GM12874 (cell line): ENCODE results near the gene LAMB4.

Experiments used
- TF ChIP-seq, protein P1 (sequence below): IDR thresholded peaks from 2 replicates; pipeline ENCODE4 v1.5.1; 2011; ENCODE audit warnings: low read depth, mild to moderate bottlenecking, control low read depth, low read length, moderate library complexity; ENCODE audit not compliant: insufficient read depth

LAMB4 gene

GRCh38 chr7:108046952-108047506 is 83.1 kb downstream of the LAMB4 start:
- TF ChIP-seq, protein P1, sequence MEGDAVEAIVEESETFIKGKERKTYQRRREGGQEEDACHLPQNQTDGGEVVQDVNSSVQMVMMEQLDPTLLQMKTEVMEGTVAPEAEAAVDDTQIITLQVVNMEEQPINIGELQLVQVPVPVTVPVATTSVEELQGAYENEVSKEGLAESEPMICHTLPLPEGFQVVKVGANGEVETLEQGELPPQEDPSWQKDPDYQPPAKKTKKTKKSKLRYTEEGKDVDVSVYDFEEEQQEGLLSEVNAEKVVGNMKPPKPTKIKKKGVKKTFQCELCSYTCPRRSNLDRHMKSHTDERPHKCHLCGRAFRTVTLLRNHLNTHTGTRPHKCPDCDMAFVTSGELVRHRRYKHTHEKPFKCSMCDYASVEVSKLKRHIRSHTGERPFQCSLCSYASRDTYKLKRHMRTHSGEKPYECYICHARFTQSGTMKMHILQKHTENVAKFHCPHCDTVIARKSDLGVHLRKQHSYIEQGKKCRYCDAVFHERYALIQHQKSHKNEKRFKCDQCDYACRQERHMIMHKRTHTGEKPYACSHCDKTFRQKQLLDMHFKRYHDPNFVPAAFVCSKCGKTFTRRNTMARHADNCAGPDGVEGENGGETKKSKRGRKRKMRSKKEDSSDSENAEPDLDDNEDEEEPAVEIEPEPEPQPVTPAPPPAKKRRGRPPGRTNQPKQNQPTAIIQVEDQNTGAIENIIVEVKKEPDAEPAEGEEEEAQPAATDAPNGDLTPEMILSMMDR, result no peak

DNA sequence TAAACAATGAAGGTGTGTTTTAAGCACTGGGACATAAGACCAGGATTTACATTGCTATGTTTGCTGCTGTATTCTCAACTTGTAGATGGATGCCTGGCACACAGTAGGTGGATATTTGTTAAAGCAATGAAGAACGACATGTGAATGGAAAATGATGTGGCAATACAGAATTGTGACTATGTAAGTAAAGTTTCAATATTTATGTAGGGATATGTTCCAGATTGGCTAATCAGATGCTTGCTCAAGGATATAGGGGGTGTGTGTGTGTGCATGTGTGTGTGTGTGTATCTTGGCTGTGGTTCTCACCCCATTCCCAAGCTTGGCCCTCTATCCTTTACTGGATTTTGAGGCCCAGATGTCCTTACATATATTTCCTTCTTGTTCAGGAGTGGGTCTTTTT is 84.5 kb downstream of the LAMB4 start:
- TF ChIP-seq, protein P1, result no peak

DNA sequence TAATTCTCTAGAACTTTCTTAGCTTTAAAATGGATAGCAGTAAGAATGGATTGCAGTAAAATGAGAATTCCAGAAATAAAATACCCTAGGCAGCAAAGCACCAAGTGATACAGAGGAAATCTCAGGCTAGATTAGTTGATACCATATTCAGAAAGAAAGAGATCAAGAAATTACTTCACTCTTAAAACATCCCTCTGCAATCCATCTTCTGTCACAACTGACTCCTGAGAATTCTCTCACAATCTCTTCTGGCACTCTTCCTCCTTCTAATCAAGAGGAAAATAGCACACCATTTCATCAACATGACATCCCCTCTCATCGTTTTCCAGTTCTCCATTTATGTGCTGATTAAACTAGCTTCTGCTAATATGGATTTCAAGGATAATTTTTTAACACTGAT is 85.0 kb downstream of the LAMB4 start:
- TF ChIP-seq, protein P1, result no peak

GRCh38 chr7:108044345-108044744 is 85.8 kb downstream of the LAMB4 start:
- TF ChIP-seq, protein P1, result no peak

GRCh38 chr7:108038986-108039385 is 91.2 kb downstream of the LAMB4 start:
- TF ChIP-seq, protein P1, result no peak

GRCh38 chr7:108037741-108038140 is 92.4 kb downstream of the LAMB4 start:
- TF ChIP-seq, protein P1, result no peak

GRCh38 chr7:108037140-108037539 is 93.0 kb downstream of the LAMB4 start:
- TF ChIP-seq, protein P1, result no peak
